ENCODE data around the gene SCAI. TPM values are rescaled to one million over a fixed set of nuclear protein-coding genes. Genes with fewer than 3 reads are reported as not detected.

The SCAI gene
- total and polyA plus RNA-seq, 7 donors: 0.39 to 5.2 (median 1.8) TPM

GRCh38 chr9:124954255-124954654 is 189.1 kb downstream of the SCAI start:
- 89 to 97% (median 94%) methylated on average over 1 of the region's 1 CpG for WGBS, 3 donors
- H3K4me1 ChIP-seq: no peaks in the 10 kb centered on the region
- ATAC-seq (no peak), DNase-seq (no peak)
- peaks cover 0 to 6% of the 10 kb centered on the region in 2 donors for H3K36me3 ChIP-seq (ENCODE audit: insufficient read depth in 1 of 2, low read depth in 1 of 2)
- no peaks in the 10 kb centered on the region for H3K27me3 ChIP-seq (ENCODE audit: insufficient read depth in 3 of 3, low read length in 2 of 3)
- H3K9me3 ChIP-seq: no peaks in the 10 kb centered on the region
- H3K4me3 ChIP-seq: no peak overlapping the region
- TF ChIP-seq CTCF (IDR thresholded peaks at IDR 0.05): no peak
- H3K27ac ChIP-seq: no peak overlapping the region
- intact Hi-C loops (cut with DNase I): no loop called here

GRCh38 chr9:124950050-124950718 is 193.1 kb downstream of the SCAI start:
- no peaks in the 10 kb centered on the region for H3K4me1 ChIP-seq
- DNase-seq (no peak), ATAC-seq (no peak)
- H3K27ac ChIP-seq: no peak overlapping the region
- H3K36me3 ChIP-seq (ENCODE audit: insufficient read depth in 1 of 2, low read depth in 1 of 2): peaks cover 0 to 7% of the 10 kb centered on the region in 2 donors
- WGBS, 3 donors: 84 to 86% (median 85%) methylated on average over 3 of the region's 3 CpGs
- intact Hi-C loops (cut with DNase I): no loop called here
- no peaks in the 10 kb centered on the region for H3K9me3 ChIP-seq
- H3K4me3 ChIP-seq: no peak overlapping the region
- TF ChIP-seq CTCF (IDR thresholded peaks at IDR 0.05): no peak
- H3K27me3 ChIP-seq (ENCODE audit: insufficient read depth in 3 of 3, low read length in 2 of 3): no peaks in the 10 kb centered on the region

GRCh38 chr9:124949387-124949786 is 193.9 kb downstream of the SCAI start:
- no peak overlapping the region for H3K27ac ChIP-seq
- TF ChIP-seq CTCF (IDR thresholded peaks at IDR 0.05): no peak
- no peaks in the 10 kb centered on the region for H3K27me3 ChIP-seq (ENCODE audit: insufficient read depth in 3 of 3, low read length in 2 of 3)
- 84 to 94% (median 84%) methylated on average over 2 of the region's 2 CpGs for WGBS, 3 donors
- no peaks in the 10 kb centered on the region for H3K4me1 ChIP-seq
- no peak for ATAC-seq
- no peak for DNase-seq
- intact Hi-C loops (cut with DNase I): loop anchor here in 1 of 2 donors (10.0 kb wide), 1 partner anchor 195 kb away; the partner anchor contains the start of gene SCAI
- H3K4me3 ChIP-seq: no peak overlapping the region
- peaks cover 0 to 7% of the 10 kb centered on the region in 2 donors for H3K36me3 ChIP-seq (ENCODE audit: insufficient read depth in 1 of 2, low read depth in 1 of 2)
- no peaks in the 10 kb centered on the region for H3K9me3 ChIP-seq

- DNase-seq (no peak), ATAC-seq (no peak)
- Histone ChIP-seq H3K27ac (no peak overlapping the region), H3K27me3 (ENCODE audit: insufficient read depth in 3 of 3, low read length in 2 of 3) (no peaks in the 10 kb centered on the region), H3K4me3 (no peak overlapping the region), H3K9me3 (no peaks in the 10 kb centered on the region), H3K36me3 (ENCODE audit: insufficient read depth in 1 of 2, low read depth in 1 of 2) (peaks cover 0 to 7% of the 10 kb centered on the region in 2 donors), H3K4me1 (peaks cover 5% of the 10 kb centered on the region)
- 77 to 80% (median 78%) methylated on average over 5 of the region's 5 CpGs for WGBS, 3 donors
- intact Hi-C loops (cut with DNase I): loop anchor here in 1 of 2 donors (10.0 kb wide), 1 partner anchor 197 kb away; the partner anchor contains the start of gene SCAI
- TF ChIP-seq CTCF (IDR thresholded peaks at IDR 0.05): no peak
These were observed 195.5 kb downstream of the SCAI start for GRCh38 chr9:124947727-124948391.

Data from psoas muscle (tissue), 8 donors.